Stimulated activated CD4-positive, alpha-beta T cell treated with anti-CD3 and anti-CD28 coated beads, Interleukin-2, amount 100 ng/mL, for 48 hours (primary cell): Measurements from ENCODE around the gene TGM6.

Source experiments
- DNase-seq, 2 donors: peaks; one replicate each; pipeline ENCODE4 v3.0.0-alpha.2; 2020

The TGM6 gene

DNA sequence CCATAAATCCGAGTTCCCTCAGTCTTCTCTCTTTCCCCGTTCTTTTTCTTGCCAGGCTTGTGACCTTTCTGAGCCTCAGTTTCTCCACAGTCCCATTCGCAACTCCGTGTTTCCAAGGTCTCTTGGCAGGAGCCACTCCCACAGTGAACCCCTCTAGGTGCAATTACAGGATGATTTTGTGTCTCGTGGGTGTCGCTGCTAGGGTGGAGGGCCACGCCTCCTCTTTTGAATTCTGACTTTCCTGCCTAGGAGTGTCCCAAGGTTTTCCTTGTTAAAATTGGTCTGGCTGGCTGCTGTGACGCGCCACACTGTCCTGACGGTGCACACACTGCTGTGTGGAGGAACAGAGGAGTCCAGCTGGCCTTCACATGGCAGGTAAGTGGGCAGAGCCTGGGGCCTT is at the start of gene TGM6:
TSS of gene TGM6 (plus strand) at position 301 of the 400 bp plus-strand sequence. CDS start at position 369, 68 bp downstream.
- DNase-seq, result no peak

DNA sequence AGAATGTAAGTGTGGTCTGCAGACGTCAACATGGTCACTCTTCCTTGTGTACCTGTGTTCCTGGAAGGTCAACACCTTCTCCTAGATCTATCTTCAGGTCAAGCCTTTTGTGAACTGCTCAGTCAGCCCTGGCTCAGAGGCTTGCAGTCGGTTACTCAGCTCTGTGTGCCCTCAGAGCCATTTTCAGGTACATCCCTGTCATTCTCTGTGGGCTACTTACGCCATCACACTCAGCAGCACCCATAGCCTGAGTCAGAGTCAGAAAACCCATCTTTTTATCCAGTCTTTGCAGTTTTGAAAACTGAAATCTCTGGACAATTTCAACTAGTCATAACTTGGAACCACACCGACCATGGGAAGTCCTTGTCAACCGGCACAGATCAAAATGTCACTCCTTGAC is 49.6 kb upstream of the TGM6 start:
- no peak for DNase-seq

- no peak for DNase-seq
Measured at GRCh38 chr20:2331901-2332565, 48.7 kb upstream of the TGM6 start.

GRCh38 chr20:2332711-2333110 is 48.0 kb upstream of the TGM6 start:
- DNase-seq, result no peak

GRCh38 chr20:2333821-2334220 is 46.9 kb upstream of the TGM6 start:
- DNase-seq, result no peak

- DNase-seq, result no peak
Measured at GRCh38 chr20:2335096-2335870, 45.4 kb upstream of the TGM6 start.

- DNase-seq, result no peak
Measured at GRCh38 chr20:2336471-2336870, 44.2 kb upstream of the TGM6 start.

DNA sequence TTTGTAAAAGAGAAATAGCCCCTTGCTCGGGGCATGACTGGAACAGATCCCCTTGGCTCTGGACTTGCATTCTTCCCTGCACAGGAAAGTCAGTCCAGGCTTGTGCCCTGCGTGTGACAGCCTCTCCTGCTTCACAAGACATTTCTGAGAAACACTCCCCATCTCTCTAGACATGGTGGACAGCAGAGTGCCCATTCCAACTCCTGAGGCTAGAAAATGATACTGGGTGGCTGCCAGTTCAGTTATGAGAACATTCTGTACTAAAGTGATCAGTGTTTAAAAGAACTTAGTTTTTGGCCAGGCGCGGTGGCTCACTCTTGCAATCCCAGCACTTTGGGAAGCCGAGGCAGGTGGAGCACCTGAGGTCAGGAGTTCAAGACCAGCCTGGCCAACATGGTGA is 43.6 kb upstream of the TGM6 start:
- no peak for DNase-seq

GRCh38 chr20:2338411-2339066 is 42.2 kb upstream of the TGM6 start:
- no peak for DNase-seq

- no peak for DNase-seq
Measured at GRCh38 chr20:2340136-2340535, 40.6 kb upstream of the TGM6 start.

DNA sequence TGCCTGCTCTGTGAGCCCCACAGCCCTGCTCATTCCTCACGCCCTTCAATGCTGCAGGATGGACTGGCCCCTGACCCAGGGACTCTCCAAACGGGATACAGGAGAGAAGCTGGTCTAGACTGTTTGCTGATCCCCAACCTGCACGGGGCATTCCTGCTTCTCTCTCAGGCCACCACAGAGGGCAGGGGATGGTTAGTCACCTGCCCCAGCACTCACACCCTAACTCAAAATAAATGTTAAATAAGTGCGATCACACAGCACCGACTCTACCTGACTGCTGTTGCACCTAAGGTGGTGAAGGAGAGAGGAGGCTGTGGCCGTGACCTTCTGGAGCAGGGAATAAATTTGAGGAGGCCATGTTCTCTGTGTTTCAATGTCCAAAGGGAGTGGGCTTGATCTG is 39.9 kb upstream of the TGM6 start:
- DNase-seq, result no peak

GRCh38 chr20:2341336-2341735 is 39.4 kb upstream of the TGM6 start:
- no peak for DNase-seq

- DNase-seq, result no peak
Measured at GRCh38 chr20:2342243-2342642, 38.5 kb upstream of the TGM6 start.

- DNase-seq, result no peak
Measured at GRCh38 chr20:2346188-2346587, 34.5 kb upstream of the TGM6 start.

DNA sequence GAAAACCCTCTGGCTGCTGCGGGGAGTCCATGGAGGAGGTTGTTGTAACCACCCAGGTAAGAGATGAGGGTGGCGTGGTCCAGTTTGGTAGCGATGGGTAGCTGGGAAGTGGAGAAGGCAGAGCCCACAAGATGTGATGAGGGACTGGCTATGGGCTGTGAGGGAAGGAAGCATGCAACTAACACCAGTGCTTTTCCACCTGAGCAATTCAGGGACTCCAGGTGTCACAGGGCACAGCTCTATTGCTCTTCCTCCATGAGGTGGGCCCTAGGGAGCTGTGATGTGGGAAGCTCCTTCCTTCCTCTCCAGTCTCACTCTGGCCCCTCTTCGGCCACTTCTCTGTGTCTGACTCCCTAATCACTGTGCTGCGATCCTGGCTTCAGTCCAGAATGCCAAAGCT is 32.4 kb upstream of the TGM6 start:
- DNase-seq, result no peak

DNA sequence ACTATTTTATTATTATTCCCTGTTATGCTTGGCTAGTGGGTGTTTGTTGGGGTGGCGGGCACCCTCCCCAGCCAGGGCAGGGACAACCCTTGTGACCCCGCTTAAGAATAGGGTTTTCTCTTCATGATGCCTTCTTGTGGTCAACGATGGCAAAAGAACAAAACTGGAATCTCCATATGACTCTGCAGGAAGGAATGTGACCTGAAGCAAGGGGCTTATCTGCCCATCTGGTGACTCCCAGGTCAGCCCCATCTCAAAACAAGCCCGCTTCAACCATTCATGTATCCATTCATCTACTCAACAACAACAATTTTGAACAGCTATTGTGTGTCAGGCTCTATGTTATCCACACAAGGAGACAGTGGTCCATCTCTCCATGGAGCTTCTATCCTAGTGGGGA is 30.9 kb upstream of the TGM6 start:
- DNase-seq, result no peak

- no peak for DNase-seq
Measured at GRCh38 chr20:2350606-2351005, 30.1 kb upstream of the TGM6 start.

- DNase-seq, result no peak
Measured at GRCh38 chr20:2353231-2353630, 27.5 kb upstream of the TGM6 start.

- DNase-seq, result no peak
Measured at GRCh38 chr20:2357114-2357513, 23.6 kb upstream of the TGM6 start.

GRCh38 chr20:2358006-2358405 is 22.7 kb upstream of the TGM6 start:
- DNase-seq, result no peak

DNA sequence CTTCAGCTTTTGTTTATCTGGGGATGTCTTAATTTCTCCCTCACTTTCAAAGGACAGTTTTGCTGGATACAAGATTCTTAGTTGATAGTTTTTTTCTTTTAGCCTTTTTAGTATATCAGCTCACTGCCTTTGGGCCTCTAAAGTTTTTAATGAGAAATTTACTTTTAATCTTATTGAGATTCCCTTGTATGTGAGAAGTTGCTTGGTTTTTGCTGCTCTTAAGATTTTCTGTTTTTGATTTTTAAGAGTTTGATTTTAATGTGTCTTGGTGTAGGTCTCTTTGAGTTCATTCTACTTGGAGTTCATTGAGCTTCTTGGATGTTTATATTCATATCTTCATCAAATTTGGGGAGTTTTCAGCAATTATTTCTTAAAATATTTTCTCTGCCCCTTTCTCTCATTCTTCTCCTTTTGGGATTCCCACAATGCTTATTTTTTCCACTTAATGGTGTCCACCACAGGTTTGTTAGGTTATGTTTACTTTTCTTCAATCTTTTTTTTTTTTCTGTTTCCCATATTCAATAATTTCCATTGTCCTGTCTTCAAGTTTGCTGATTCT is 19.6 kb upstream of the TGM6 start:
- DNase-seq, result no peak

- DNase-seq, result no peak
Measured at GRCh38 chr20:2363187-2363586, 17.5 kb upstream of the TGM6 start.

DNA sequence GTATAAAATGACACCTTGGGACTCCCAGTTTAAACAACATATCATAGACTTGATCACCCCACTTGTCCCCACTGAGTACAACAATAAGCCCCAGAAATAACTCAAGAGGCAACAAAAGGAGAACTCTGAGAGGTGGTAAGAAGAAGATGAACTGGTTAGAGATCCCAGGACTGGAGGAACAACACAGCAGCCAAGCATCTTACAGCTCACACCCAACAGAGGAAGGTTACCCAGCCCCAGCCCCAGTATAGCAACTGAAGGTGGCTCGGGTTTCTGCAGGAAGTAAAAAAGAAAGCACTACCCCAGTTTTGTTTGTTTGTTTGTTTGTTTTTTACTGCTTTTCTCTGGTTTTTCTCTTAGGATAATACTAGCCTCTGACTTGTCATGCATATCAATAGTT is 17.1 kb upstream of the TGM6 start:
- no peak for DNase-seq

- DNase-seq, result no peak
Measured at GRCh38 chr20:2364044-2364443, 16.7 kb upstream of the TGM6 start.
